NCI-H774 (cell line): Measurements from ENCODE around the gene ZCCHC2.

Experiments
- DNase-seq: peaks from one replicate; lab custom pipeline; 2025; lab: John Stamatoyannopoulos, UW

ZCCHC2 gene

DNA sequence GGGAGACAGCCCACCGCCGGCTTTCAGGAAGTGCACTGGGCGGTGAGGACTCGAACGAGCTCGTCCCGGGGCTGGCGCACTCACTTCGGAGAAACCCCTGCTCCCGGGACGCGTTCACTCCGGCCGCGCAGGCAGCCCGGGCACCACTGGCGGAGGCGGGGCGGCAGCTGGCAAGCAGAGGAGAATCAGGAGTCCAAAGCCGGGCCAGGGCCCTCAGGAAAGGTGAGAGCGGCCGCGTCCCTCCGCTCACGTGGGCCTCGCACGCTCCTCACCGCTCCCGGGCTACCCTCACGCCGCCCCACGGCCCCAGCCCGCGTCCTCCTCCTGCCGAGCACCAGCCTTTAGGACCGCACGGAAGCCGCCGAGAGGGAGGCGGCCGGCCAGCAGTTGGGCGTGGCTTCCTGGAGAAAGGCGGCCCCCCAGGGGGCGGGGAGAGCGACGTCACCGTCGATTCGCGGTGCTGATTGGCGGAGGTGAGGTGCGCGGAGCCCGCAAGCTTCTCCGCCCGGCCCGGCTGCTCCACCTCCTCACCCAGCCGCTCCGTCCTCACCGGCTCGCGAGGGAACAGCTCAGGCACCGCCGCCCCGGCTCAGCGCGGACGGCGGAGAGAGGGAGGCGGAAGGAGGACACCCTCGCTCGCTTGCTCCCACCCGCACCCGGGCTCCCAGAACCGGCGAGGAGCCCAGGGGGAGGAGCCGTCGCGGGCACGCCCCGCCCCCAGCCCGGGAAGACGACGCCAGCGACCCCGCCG lies at the start of gene ZCCHC2:
Gene ZCCHC2 (plus strand): TSS at position 522 of the 751 bp plus-strand sequence. CDS start 400 bp downstream, outside the sequence.
- peak; percentile 96 for DNase-seq

DNA sequence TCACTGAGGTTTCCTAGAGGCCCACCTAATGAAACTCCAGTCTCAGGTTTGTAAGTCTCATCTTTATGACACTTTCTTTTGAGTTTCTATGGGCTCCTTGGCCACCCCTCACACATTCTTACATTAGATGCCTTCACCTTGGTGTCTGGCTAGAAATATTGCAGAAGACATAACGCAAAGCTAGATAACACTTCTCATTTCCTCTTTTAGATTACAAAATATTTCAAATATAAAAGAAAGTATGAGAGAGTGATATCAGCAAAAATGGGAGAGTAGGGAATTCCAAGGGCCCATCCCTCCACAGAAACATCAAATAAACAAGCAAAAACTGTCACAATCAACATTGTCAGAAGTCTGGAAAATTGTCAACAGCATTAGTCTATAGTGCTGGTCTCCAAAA lies 43.3 kb upstream of the ZCCHC2 start:
- no peak for DNase-seq

DNA sequence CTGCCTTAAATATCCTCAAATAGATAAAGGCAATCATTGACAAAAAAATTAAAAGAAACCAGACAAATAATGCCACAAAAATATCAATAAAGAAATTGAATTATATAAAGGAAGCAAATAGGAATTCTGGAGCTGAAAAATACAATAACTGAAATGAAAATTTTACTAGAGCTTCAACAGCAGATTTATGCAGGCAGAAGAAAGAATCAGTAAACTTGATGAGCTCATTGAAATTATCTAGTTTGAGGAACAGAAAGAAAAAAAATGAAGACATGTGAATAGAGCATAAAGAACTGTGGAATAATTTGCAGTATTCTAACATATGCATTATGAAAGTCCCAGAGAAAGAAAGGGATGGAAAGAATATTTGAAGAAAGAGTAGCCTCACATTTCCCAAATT lies 41.9 kb upstream of the ZCCHC2 start:
- DNase-seq: no peak

DNA sequence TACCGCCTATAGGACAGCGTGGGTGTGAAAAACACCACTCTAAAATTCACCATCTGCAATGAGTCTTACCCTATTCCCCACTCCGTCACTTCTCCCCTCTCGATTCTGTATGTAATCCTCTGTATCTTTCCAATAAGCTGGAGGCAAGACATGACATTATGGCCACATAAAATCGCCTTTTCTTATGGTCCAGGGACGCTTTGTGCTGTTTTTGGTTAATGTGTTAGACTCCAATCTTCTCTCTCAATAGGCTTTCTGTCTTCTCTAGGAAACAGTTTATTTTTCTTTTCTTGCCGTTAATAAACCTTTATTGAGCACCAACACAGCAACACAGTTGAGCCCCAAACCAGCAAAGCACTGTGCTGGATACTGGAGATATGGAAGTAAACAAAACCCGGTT lies 37.9 kb upstream of the ZCCHC2 start:
- DNase-seq: no peak

DNA sequence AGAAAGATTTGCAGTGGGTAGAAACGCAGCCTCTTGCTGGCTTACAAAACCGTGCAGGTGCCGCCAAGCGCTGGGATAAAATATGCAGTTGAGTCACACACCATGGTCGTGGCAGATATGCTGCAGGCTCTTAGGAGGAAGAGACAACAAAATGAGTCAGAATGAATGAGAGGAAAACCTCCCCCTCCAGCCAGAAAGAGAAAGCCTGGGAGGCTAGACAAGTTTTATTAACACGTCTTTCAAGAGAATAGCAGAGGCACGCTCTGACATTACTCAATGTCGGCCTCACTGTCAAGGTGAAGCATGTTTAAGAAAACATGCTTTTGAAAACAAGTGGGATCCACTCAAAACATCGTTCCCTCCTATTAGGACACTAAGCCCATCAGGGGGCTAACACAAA lies 37.1 kb upstream of the ZCCHC2 start:
- DNase-seq: peak; percentile 36

DNA sequence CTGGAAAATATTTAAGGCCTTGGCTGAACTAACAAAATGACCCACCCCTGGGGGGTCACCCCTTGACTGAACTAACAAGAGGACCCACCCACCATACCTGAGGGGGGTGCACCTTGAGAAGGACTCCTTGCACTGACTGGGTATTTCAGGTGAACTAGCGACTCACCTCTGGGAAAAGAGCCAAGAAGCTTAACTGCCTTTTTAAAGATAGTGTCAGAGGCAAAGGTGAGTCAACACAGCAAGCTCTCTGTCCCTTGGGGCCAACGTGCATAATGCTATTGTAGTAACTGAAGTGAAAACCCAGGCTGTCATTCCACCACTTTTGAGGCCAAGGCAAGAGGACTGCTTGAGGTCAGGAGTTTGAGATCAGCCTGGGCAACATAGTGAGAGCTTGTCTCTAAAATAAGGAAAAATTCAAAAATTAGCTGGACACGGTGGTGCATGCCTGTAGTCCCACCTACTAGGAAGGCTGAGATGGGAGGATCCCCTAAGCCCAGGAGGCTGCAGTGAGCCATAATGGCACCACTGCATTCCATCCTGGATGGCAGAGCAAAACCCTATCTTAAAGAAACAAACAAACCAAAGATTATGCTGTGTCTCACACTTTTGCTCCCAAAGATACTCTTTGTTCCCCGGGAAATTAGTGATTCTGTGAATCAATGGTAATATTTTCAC lies 36.4 kb upstream of the ZCCHC2 start:
- peak; percentile 46 for DNase-seq

DNA sequence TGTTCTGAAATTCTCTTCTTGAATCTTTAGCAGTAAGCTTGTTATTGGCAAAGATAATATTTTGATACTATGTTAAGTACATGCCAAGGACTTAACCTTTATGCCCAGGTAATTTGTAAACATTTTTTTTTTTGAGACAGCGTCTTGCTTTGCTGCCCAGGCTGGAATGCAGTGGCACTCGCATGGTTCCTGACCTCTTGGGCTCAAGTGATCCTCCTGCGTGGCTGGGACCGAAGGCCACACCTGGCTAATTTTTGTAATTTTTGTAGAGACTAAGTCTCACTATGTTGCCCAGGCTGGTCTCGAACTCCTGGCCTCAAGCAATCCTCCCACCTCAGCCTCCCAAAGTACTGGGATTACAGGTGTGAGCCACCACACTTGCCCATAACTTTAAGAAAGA lies 35.7 kb upstream of the ZCCHC2 start:
- DNase-seq: no peak

DNA sequence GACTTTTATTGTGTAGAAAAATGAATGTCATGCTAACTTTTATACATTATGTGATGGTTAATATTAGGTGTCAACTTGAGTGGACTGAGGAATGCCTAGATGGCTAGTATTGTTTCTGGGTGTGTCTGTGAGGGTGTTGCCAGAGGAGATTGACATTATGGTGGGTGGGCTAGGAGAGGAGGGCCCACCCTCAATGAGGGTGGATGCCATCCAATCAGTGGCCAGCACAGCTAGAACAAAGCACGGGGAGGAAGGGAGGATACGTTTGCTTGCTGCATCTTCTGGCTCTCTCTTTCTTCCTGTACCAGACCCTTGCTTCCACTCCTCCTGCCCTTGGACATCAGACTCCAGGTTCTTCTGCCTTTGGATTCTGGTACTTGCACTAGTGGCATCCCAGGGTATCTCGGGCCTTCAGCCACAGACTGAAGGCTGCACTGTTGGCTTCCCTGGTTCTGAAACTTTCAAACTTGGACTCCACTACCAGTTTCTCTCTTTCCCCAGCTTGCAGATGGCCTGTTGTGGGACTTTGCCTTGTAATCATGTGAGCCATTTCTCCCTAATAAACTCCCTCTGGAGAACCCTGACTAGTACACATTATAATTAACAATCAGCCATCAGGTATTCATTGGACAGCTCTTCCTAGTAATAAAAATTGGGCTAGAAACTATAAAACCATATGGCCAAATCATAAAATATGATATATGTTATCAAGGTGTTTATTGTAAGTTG lies 31.7 kb upstream of the ZCCHC2 start:
- no peak for DNase-seq

DNA sequence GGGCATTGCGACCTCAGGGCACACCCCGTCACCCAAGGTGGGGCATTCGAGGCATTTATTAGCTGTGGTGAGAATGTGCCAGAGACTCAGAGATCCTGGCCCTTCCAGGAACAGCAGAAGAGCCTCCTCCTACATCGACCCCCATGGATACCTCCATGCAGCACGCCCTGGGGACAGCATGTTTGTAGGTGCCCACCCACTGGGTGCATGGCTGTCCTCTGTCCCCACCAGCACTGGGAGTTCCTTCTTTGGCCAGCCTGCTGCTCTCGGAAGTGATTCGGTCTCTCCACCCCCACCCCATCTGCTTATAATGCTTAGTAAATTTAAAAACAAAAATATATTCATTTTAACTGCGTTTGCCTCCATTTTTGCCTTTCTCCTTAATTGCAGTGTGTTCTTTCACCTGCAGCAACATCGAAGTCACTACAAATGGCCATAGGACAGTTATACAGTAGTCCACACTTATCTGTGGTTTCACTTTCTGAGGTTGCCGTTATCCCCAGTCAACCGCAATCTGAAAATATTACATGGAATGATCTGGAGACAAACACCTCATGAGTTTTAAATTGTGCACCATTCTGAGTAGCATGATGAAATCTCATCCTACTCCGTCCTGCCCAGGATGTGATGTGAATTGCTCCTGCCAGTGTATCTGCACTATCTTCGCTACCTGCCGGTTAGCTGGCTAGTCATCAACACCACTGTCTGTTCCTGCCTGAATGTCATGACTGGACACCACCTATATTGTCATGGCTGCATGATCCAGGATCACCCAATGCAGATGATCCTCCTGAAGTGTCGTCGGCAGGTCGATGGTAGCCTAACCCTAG lies 29.6 kb upstream of the ZCCHC2 start:
- no peak for DNase-seq

DNA sequence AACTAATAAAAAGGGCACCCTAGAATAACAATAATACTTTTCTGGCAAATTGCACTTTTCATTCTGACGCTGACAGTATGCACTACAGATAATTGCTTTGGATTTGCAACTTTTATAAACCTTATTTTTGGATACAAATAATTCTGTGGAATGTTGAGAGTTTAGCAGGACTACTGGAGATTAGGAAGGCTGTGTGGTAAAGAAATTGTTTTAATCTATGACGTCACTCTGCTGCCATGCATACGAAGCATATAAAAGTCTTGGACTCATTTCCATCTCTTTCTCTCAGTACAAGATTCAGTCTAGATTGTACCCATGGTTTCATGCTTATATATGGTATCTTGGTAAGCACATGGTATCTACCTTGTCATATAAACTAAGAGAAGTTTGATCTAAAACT lies 28.1 kb upstream of the ZCCHC2 start:
- no peak for DNase-seq

DNA sequence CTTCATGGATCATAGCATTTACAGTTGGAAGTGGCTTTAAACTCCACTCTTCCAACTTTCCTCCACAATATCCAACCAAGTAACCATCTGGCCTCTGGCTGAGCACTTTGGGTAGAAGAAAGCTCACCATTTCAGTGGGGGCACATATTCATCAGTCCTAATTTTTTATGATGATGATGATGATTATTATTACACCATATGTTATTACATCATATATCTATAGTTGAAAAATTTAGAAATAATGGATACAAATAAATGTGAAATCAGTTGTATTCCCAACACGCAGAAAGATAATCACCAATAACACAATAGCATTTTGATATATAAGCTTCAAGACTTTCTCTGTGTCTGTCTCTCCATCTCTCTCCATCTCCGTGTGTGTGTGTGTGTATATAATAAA lies 26.6 kb upstream of the ZCCHC2 start:
- no peak for DNase-seq

DNA sequence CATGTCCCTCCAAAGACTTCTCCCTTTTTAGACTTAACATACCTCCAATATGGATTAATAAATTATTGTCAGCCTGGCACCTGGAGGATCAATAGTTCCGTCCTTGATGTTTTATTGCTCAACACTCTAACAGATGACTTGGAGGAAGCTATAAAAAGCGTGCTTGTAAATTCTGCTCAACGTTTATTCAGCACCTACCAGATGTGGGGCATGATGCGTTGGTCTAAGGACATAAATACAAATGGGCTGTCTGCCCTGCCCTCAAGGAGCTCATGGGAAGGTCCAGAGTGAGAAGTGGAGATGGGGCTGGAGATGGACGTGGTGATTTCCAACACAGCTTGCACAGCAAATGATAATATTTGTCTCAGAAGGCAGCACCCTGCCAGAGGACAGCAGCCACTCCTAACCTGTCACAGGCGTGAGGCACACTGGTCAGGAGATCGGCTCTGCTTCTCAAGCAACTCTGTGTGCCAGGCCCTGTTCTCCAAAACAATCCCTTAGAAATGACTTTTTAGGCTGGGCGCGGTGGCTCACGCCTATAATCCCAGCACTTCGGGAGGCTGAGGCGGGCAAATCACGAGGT lies 25.5 kb upstream of the ZCCHC2 start:
- DNase-seq: no peak

DNA sequence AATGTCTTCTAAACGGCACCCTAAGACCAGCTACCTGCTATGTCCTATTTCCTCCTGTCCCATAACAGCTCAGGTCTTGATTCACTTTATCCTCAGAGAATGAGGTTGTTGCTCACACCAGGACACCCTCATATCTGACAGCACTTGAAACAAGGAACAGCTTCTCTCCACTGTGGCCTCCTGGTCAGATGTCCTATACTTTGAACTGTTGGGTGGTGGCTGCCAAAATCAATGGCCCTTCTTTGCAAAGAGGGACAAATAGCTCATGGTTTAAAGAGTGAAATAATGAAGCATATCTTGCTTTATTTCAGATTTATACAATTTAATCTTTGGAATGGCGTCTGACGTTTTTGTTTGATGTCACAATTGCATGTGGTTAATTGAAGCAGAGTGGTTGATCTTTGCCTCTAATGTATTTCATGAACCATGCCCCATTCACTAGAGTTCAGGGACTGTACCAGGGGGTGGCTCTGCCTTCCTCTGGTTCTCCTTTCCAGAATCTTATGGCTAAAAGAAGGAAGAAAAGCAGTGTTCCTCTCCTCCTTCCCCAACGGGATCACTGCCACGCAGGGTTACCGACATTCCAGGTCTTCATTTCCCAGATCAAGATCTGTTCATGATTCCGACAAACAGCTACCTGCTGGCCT lies 24.1 kb upstream of the ZCCHC2 start:
- DNase-seq: no peak

DNA sequence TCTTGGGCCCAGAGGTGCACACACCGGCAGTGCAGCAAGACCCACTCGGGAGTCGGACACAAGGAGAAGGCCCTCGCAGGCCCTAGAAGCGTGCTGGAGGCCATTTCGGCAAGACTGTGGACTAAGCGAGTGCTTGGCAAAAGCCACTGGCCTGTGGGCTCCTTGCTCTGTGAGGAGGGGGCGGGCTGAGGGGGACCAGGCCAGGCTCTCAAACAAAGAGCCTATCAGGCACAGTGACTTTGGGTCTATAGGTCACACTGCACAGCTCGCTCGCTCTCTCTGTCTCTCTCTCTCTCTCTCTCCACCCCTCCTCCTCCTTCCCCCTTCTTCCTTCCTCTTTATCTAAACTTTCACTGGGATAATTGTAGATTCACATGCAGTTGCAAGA lies 23.6 kb upstream of the ZCCHC2 start:
- no peak for DNase-seq

DNA sequence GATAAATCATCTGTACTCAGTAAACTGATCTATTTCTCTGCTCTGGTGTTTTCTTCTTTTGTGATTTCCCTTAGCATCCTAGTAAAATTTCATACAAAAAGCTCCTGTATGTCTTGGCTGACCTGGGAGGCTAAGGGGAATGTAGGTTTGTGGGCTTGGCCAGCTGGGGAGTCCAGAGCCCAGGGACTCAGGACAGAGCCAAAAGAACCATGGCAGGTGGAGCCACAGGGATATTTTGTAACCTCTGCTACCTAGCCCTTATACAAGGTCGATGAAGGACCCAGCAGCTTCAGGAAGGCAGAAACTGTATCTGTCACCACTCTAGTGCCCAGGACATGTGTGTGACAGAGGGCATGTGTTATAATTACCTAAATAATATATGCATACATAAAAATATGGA lies 22.7 kb upstream of the ZCCHC2 start:
- DNase-seq: no peak

DNA sequence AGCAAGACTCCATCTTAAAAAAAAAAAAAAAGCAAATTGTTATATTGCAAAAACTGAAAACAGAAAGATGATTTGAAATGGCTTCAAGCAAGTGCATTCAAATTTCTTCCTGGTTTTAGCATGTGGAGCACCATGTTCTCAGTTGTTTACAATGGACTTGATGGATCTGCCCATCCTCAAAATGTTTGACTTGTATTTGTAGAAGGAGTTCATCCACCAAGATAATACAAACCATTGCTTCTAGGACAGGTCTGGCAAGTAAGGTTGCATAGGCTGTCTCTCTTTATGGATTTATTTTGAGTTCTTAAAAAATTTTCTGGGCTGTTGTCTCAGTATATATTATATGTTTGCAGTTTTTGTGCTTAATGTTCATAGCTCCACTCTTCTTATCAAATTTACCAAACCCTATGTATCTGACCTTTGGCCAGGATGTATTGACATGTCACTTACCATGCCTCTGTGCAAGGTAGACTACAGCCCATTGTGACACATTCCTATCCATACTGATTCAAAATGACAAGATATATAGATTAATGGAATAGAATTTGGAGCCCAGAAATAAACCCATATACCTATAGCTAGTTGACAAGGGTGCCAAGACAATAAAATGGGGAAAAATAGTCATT lies 21.7 kb upstream of the ZCCHC2 start:
- no peak for DNase-seq

DNA sequence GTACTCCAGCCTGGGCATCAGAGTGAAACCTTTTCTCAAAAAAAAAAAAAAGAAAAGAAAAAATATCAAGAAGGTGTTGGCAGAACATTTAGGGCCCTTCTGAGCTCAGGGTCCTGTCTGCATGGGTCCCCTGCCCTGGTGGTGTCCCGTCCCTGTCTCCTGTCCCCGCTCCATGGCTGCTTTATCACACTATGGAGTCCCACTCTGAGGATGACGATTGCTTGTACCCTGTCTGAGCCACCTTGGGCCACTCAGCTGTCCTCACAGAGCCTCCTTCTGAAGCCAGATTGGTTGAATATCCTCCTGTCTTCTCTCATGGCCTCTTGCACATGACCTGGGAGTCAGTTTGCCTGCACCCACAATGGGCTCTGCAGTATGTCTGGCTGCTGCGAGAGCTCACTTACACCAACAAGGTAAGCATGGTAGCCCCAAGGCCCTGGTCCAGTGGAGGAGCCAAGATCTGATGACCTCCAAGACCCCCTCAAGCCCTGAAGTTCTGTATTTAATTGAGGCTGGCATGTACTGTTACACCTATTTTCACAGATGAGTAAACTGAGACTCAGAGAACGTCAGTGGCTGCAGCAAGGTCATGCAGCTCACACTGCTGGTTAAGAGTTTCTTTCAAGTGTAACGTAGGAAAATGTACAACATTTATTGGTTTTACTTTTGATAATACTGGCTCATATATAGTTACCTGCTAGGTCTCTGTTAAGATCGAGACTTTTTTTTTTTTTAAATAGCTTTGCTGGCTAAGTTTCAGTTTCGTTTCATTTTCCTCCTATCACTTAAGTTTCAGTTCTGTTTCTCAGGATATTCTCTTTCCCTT lies 16.9 kb upstream of the ZCCHC2 start:
- no peak for DNase-seq

DNA sequence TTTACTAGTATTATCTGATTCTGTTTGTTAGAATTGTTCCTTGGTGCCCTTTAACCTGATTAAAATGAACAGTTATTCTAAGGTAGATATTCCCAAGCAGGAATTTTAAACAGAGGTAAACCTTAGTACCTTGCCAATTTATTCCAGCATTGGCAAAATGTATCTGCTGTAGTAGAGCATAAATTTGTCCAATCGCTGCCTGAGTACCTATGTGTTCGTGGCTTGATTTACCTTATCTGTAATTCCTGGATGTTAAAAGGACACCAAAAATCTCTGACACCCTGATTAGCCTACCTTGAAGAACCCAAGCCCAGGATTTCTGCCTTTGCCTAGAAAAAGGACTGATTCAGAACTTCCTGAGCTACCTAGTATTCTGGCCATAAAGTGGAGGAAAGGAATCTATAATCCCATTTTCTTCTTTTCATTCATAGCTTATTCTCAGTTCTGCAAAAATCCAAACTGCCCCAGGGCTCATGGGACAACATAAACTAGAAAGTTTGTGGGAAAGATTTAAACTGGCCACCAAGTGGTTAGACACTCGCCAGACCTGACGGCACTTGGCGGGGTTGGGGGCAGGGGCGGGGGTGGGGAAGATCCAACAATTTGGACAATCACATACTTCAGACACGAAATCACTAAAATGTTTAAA lies 16.2 kb upstream of the ZCCHC2 start:
- no peak for DNase-seq

DNA sequence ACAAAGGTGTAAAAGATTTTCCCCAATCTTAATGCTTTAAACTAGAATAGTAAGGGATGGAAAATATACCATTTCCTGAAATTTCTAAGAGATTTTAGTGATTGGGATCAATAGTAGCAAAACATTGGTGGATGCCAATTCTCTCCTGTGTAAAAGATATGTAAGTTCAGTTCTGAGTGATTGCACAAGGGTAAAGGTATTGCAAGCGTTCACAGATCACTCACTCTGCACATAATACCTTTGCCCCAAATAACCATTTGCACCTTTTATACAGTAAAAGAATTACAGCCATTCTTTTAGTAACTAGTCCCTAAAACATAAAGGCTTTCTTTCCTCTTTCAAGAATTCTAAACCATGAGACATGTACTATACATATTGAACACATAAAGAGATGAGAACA lies 13.0 kb upstream of the ZCCHC2 start:
- no peak for DNase-seq
